ENCODE data around the gene OVOL2. TPM values are rescaled to one million over a fixed set of nuclear protein-coding genes. Genes with fewer than 3 reads are reported as not detected.

OVOL2 gene
- total and polyA plus RNA-seq, 10 of the 15 experiments (the other 5 are each of a cell fraction or from before 2014, with no cell fraction given): not detected

GRCh38 chr20:18094191-18094590 is 36.5 kb upstream of the OVOL2 start:
- no peak for TF ChIP-seq CEBPB (IDR thresholded peaks at IDR 0.05; ENCODE audit: borderline replicate concordance in 1 of 2, low read depth in 2 of 2, low read length in 2 of 2)
- TF ChIP-seq BMI1 (IDR thresholded peaks at IDR 0.05; ENCODE audit: borderline replicate concordance): no peak
- no peak for TF ChIP-seq WRNIP1 (IDR thresholded peaks at IDR 0.05; ENCODE audit: borderline replicate concordance, low read depth, low read length)
- ATAC-seq (no peak), DNase-seq (ENCODE audit: low read depth, low spot score) (no peak), FAIRE-seq (no peak)
- intact Hi-C loops (cut with micrococcal nuclease; ENCODE audit: unreplicated experiment): no loop called here
- H3K27ac ChIP-seq (ENCODE audit: control insufficient read depth, insufficient read depth): no peak overlapping the region
- no peak overlapping the region for H3K9ac ChIP-seq (ENCODE audit: control insufficient read depth, insufficient read depth, low read length)
- RAD21 ChIA-PET (ENCODE audit: unreplicated experiment): no interaction called here
- no peaks in the 10 kb centered on the region for H3K4me1 ChIP-seq (ENCODE audit: control insufficient read depth, insufficient read depth, low read length)
- H3K4me2 ChIP-seq (ENCODE audit: control insufficient read depth, insufficient read depth): no peak overlapping the region
- in situ Hi-C loops (cut with MboI): no loop called here
- POLR2A ChIA-PET: no interaction called here
- H2AFZ ChIP-seq (ENCODE audit: control insufficient read depth, low read depth, low read length): no peak overlapping the region
- no TSS peak for BruUV-seq (replicated peaks)
- H3K27me3 ChIP-seq (replicated peaks in 1 of 2; ENCODE audit: control insufficient read depth in 2 of 2, insufficient read depth in 2 of 2, low read length in 1 of 2): no peaks in the 10 kb centered on the region; a peak in 1 of 4 replicates
- no peaks in the 10 kb centered on the region for H4K20me1 ChIP-seq (ENCODE audit: control insufficient read depth, insufficient read depth)
- CTCF ChIA-PET: no interaction called here
- 43% methylated on average over 5 of the region's 5 CpGs for WGBS (ENCODE audit: insufficient coverage, insufficient replicate concordance, low lambda C conversion rate, missing lambda C conversion rate)
- no peak overlapping the region for H3K4me3 ChIP-seq
- H3K9me3 ChIP-seq (replicated peaks; ENCODE audit: control insufficient read depth, insufficient read depth, low read length): no peaks in the 10 kb centered on the region
- SMC1A ChIA-PET (ENCODE audit: uncharacterized antibody, unreplicated experiment): no interaction called here
- no peaks in the 10 kb centered on the region for H3K79me2 ChIP-seq (ENCODE audit: control insufficient read depth, insufficient read depth, low read length)
- no peaks in the 10 kb centered on the region for H3K36me3 ChIP-seq (ENCODE audit: control insufficient read depth in 2 of 2, insufficient read depth in 2 of 2, low read length in 1 of 2)

- H3K36me3 ChIP-seq (ENCODE audit: control insufficient read depth in 2 of 2, insufficient read depth in 2 of 2, low read length in 1 of 2): no peaks in the 10 kb centered on the region
- WGBS (ENCODE audit: insufficient coverage, insufficient replicate concordance, low lambda C conversion rate, missing lambda C conversion rate): 46% methylated on average over 10 of the region's 10 CpGs
- in situ Hi-C loops (cut with MboI): no loop called here
These were observed 35.7 kb upstream of the OVOL2 start for GRCh38 chr20:18093388-18093787.

More at GRCh38 chr20:18093388-18093787, 35.7 kb upstream of the OVOL2 start:
- H3K9ac ChIP-seq (ENCODE audit: control insufficient read depth, insufficient read depth, low read length): no peak overlapping the region
- TF ChIP-seq NR2C2 (IDR thresholded peaks at IDR 0.05; ENCODE audit: borderline replicate concordance, control insufficient read depth, insufficient read length, low read depth) (no peak), IKZF2 (IDR thresholded peaks at IDR 0.05) (no peak), SREBF2 (IDR thresholded peaks at IDR 0.05; ENCODE audit: low read length) (no peak), HDAC2 (IDR thresholded peaks at IDR 0.05) (no peak), PRDM15 (CRISPR knock-in tag; IDR thresholded peaks at IDR 0.05) (no peak), ELK1 (IDR thresholded peaks at IDR 0.05; ENCODE audit: low read depth, low read length) (no peak), ATF3 (IDR thresholded peaks at IDR 0.05; ENCODE audit: borderline replicate concordance, extremely low read depth, low read depth, low read length) (no peak)
- H4K20me1 ChIP-seq (ENCODE audit: control insufficient read depth, insufficient read depth): no peaks in the 10 kb centered on the region
- POLR2A ChIA-PET: no interaction called here
- RAD21 ChIA-PET (ENCODE audit: unreplicated experiment): no interaction called here
- CTCF ChIA-PET: no interaction called here
- intact Hi-C loops (cut with micrococcal nuclease; ENCODE audit: unreplicated experiment): no loop called here
- H3K27ac ChIP-seq (ENCODE audit: control insufficient read depth, insufficient read depth): no peak overlapping the region
- H3K79me2 ChIP-seq (ENCODE audit: control insufficient read depth, insufficient read depth, low read length): no peaks in the 10 kb centered on the region
- no peak overlapping the region for H3K4me2 ChIP-seq (ENCODE audit: control insufficient read depth, insufficient read depth)
- no peaks in the 10 kb centered on the region for H3K9me3 ChIP-seq (replicated peaks; ENCODE audit: control insufficient read depth, insufficient read depth, low read length)
- no peak overlapping the region for H2AFZ ChIP-seq (ENCODE audit: control insufficient read depth, low read depth, low read length)
- FAIRE-seq: no peak
- H3K4me3 ChIP-seq: no peak overlapping the region
- no peak for DNase-seq (ENCODE audit: low read depth, low spot score)
- ATAC-seq: no peak
- no peaks in the 10 kb centered on the region; a peak in 1 of 4 replicates for H3K27me3 ChIP-seq (replicated peaks in 1 of 2; ENCODE audit: control insufficient read depth in 2 of 2, insufficient read depth in 2 of 2, low read length in 1 of 2)
- no peaks in the 10 kb centered on the region for H3K4me1 ChIP-seq (ENCODE audit: control insufficient read depth, insufficient read depth, low read length)
- BruUV-seq (replicated peaks): no TSS peak
- SMC1A ChIA-PET (ENCODE audit: uncharacterized antibody, unreplicated experiment): no interaction called here
